Measurements from ENCODE around the gene CC2D1B.

CC2D1B gene

DNA sequence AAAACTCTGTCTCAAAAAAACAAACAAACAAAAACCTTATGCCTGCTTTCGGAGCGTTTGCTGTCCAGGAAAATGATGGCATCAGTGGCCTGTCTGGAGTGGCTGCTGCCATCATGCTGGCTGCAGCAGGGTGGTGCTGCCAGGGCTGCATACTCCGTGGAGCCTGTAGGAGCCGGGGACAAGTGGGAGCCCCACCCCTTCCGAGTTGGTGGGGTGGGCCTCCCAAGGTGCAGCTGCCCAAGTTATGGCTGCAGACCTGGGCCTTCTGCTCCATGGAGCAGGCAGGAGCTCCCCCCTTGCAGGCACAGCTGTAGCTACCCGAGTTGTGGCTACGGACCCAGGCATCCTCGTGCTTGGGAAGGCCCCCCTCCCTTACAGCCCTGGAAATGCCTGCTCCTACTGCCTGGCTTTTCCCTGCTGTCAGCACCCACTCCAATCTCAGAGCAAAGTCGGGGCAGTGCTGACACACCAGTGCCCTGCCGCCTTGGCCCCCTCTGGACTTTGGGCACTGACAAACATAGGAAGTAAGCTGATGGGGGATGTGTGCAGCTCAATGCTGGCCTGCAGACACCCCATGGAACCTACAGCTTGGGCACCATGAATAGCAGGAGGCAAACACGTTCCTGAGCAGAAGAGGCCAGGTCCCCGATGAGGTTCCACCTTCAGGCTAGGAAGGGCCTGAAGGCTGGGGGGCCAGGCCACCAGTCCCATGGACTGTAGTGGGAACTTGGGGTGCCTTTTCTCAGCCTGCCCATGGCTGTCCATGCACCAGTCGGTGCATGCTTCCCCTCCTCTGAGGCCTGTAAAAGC lies 60.4 kb downstream of the CC2D1B start:
- no peak for DNase-seq (ENCODE audit: low read depth in 2 of 2)

All from activated CD8-positive, alpha-beta memory T cell treated with anti-CD3 and anti-CD28 coated beads for 4 hours (primary cell).